Inflammatory macrophage treated with lipopolysaccharide for 4 hours (primary cell): Measurements from ENCODE around the gene PROB1.
"Not testable (repeated sequence)": the region's sequence is repeated elsewhere in the genome, so short reads cannot be mapped to it uniquely, and the experiment has no call there.

Experiments used
- DNase-seq: peaks from one replicate; pipeline ENCODE4 v3.0.0-alpha.2; 2020

PROB1 gene

GRCh38 chr5:139378101-139378825 is 16.6 kb downstream of the PROB1 start:
- DNase-seq: no peak

GRCh38 chr5:139377226-139377625 is 17.7 kb downstream of the PROB1 start:
- DNase-seq: no peak

GRCh38 chr5:139376364-139376763 is 18.5 kb downstream of the PROB1 start:
- DNase-seq: no peak

- DNase-seq: no peak
Observed at GRCh38 chr5:139374909-139375308, 20.0 kb downstream of the PROB1 start.

GRCh38 chr5:139371482-139372435 is 23.1 kb downstream of the PROB1 start:
- DNase-seq: no peak

GRCh38 chr5:139369181-139369580 is 25.7 kb downstream of the PROB1 start:
- DNase-seq: no peak

- DNase-seq: no peak
Observed at GRCh38 chr5:139368613-139369012, 26.3 kb downstream of the PROB1 start.

GRCh38 chr5:139364466-139364865 is 30.4 kb downstream of the PROB1 start:
- no peak for DNase-seq

- DNase-seq: no peak
Observed at GRCh38 chr5:139363937-139364336, 31.0 kb downstream of the PROB1 start.

GRCh38 chr5:139361835-139362429 is 33.0 kb downstream of the PROB1 start:
- DNase-seq: peak; percentile 26

- no peak for DNase-seq
Observed at GRCh38 chr5:139360384-139360783, 34.5 kb downstream of the PROB1 start.

- no peak for DNase-seq
Observed at GRCh38 chr5:139358064-139358463, 36.8 kb downstream of the PROB1 start.

- not testable (repeated sequence) for DNase-seq
Observed at GRCh38 chr5:139355900-139356299, 39.0 kb downstream of the PROB1 start.

- no peak for DNase-seq
Observed at GRCh38 chr5:139354186-139354585, 40.7 kb downstream of the PROB1 start.

GRCh38 chr5:139347863-139348262 is 47.0 kb downstream of the PROB1 start:
- not testable (repeated sequence) for DNase-seq

- not testable (repeated sequence) for DNase-seq
Observed at GRCh38 chr5:139345442-139345841, 49.5 kb downstream of the PROB1 start.

GRCh38 chr5:139344177-139344576 is 50.7 kb downstream of the PROB1 start:
- DNase-seq: no peak

- DNase-seq: no peak
Observed at GRCh38 chr5:139343476-139343875, 51.4 kb downstream of the PROB1 start.

GRCh38 chr5:139342423-139342723 is 52.5 kb downstream of the PROB1 start:
- DNase-seq: no peak

GRCh38 chr5:139341689-139342422 is 53.0 kb downstream of the PROB1 start, which contains the start of gene PAIP2:
Gene PAIP2, plus strand, starts transcription at chr5:139341854. Its CDS starts 21,931 bp downstream, at chr5:139363785.
- DNase-seq: peak; percentile 95

GRCh38 chr5:139341187-139341688 is 53.7 kb downstream of the PROB1 start:
- no peak for DNase-seq
